ENCODE measurements around the gene PCSK5.

PCSK5 gene

GRCh38 chr9:76373173-76373783, 482.8 kb downstream of the PCSK5 start:
- no peak for TF ChIP-seq CTCF (IDR thresholded peaks at IDR 0.05; ENCODE audit: low read depth, low read length, missing control alignments)
- H3K4me3 ChIP-seq (replicated peaks; ENCODE audit: low read depth, low read length), result no peak overlapping the region
- DNase-seq (ENCODE audit: extremely low read depth, low read depth), result peak; percentile 59

GRCh38 chr9:76373784-76374474, 483.5 kb downstream of the PCSK5 start:
- no peak for DNase-seq (ENCODE audit: extremely low read depth, low read depth)
- TF ChIP-seq CTCF (IDR thresholded peaks at IDR 0.05; ENCODE audit: low read depth, low read length, missing control alignments), result no peak
- H3K4me3 ChIP-seq (replicated peaks; ENCODE audit: low read depth, low read length), result no peak overlapping the region

- no peak for TF ChIP-seq CTCF (IDR thresholded peaks at IDR 0.05; ENCODE audit: low read depth, low read length, missing control alignments)
- DNase-seq (ENCODE audit: extremely low read depth, low read depth), result peak; percentile 75
Observed at GRCh38 chr9:76374783-76375559, 484.5 kb downstream of the PCSK5 start.

GRCh38 chr9:76377791-76378190, 487.3 kb downstream of the PCSK5 start:
- no peak for TF ChIP-seq CTCF (IDR thresholded peaks at IDR 0.05; ENCODE audit: low read depth, low read length, missing control alignments)

More at GRCh38 chr9:76374783-76375559, 484.5 kb downstream of the PCSK5 start:
- H3K4me3 ChIP-seq (replicated peaks; ENCODE audit: low read depth, low read length), result no peak overlapping the region

GRCh38 chr9:76378367-76379073, 488.0 kb downstream of the PCSK5 start:
- DNase-seq (ENCODE audit: extremely low read depth, low read depth), result no peak
- no peak for TF ChIP-seq CTCF (IDR thresholded peaks at IDR 0.05; ENCODE audit: low read depth, low read length, missing control alignments)
- H3K4me3 ChIP-seq (replicated peaks; ENCODE audit: low read depth, low read length), result no peak overlapping the region

More at GRCh38 chr9:76377791-76378190, 487.3 kb downstream of the PCSK5 start:
- DNase-seq (ENCODE audit: extremely low read depth, low read depth), result no peak
- H3K4me3 ChIP-seq (replicated peaks; ENCODE audit: low read depth, low read length), result no peak overlapping the region

GRCh38 chr9:76379494-76379893, 489.0 kb downstream of the PCSK5 start:
- DNase-seq (ENCODE audit: extremely low read depth, low read depth), result no peak
- TF ChIP-seq CTCF (IDR thresholded peaks at IDR 0.05; ENCODE audit: low read depth, low read length, missing control alignments), result no peak

More at GRCh38 chr9:76379494-76379893, 489.0 kb downstream of the PCSK5 start:
- no peak overlapping the region for H3K4me3 ChIP-seq (replicated peaks; ENCODE audit: low read depth, low read length)

Measured in HFF-Myc (cell line).